A549 treated with RU486 at 1 μM for 4 hours (cell line): Measurements from ENCODE around the gene JADE1. TPM values are rescaled to one million over a fixed set of nuclear protein-coding genes. Genes with fewer than 3 reads are reported as not detected.

Experiments used
- total RNA-seq: library from RNA; stranded (reverse); fragments of 200-300 nt; extraction: Qiagen RNA extraction; gene quantifications from 5 replicates; pipeline ENCODE4 v1.2.3, GENCODE V29; 2022; ENCODE audit warnings: low read depth

The JADE1 gene
- 12.7 to 19.9 TPM (median 18.3 TPM) in 5 replicates for total RNA-seq

GRCh38 chr4:128809477-128810330 is at the start of gene JADE1:
TSS of gene JADE1 (plus strand) at chr4:128809700. CDS start at chr4:128831759, 22,059 bp downstream.

